ENCODE measurements around the gene NFIX.
A peak's percentile ranks its signal among the peaks of the same experiment; 100 is the strongest.

NFIX gene

GRCh38 chr19:13027557-13027956 is 32.3 kb downstream of the NFIX start:
- Mint-ChIP-seq H3K4me1 (peaks cover 27% of the 10 kb centered on the region), H3K36me3 (no peaks in the 10 kb centered on the region), H3K27ac (no peak overlapping the region), H3K4me3 (no peak overlapping the region), H3K9me3 (no peaks in the 10 kb centered on the region)
- ATAC-seq: no peak
- no peak for DNase-seq (ENCODE audit: low spot score in 2 of 2)

- peaks cover 26% of the 10 kb centered on the region for H3K4me1 Mint-ChIP-seq
Measured at GRCh38 chr19:13028027-13028426, 32.8 kb downstream of the NFIX start.

GRCh38 chr19:13029301-13029880 is 34.1 kb downstream of the NFIX start:
- Mint-ChIP-seq H3K4me3 (no peak overlapping the region), H3K9me3 (no peaks in the 10 kb centered on the region), H3K4me1 (peaks cover 25% of the 10 kb centered on the region), H3K36me3 (no peaks in the 10 kb centered on the region), H3K27ac (no peak overlapping the region)
- DNase-seq (ENCODE audit: low spot score in 2 of 2) (no peak), ATAC-seq (no peak)

More at GRCh38 chr19:13028027-13028426, 32.8 kb downstream of the NFIX start:
- no peaks in the 10 kb centered on the region for H3K9me3 Mint-ChIP-seq
- H3K4me3 Mint-ChIP-seq: no peak overlapping the region
- DNase-seq (ENCODE audit: low spot score in 2 of 2) (no peak), ATAC-seq (no peak)
- H3K27ac Mint-ChIP-seq: no peak overlapping the region
- H3K36me3 Mint-ChIP-seq: no peaks in the 10 kb centered on the region

GRCh38 chr19:13029893-13030292 is 34.6 kb downstream of the NFIX start:
- Mint-ChIP-seq H3K4me3 (no peak overlapping the region), H3K4me1 (peaks cover 20% of the 10 kb centered on the region), H3K9me3 (no peaks in the 10 kb centered on the region), H3K27ac (no peak overlapping the region), H3K36me3 (no peaks in the 10 kb centered on the region)
- DNase-seq (ENCODE audit: low spot score in 2 of 2) (no peak), ATAC-seq (no peak)

GRCh38 chr19:13031917-13032623 is 36.8 kb downstream of the NFIX start:
- Mint-ChIP-seq H3K4me3 (no peak overlapping the region), H3K27ac (no peak overlapping the region), H3K9me3 (no peaks in the 10 kb centered on the region), H3K4me1 (peaks cover 22% of the 10 kb centered on the region), H3K36me3 (no peaks in the 10 kb centered on the region)
- DNase-seq (ENCODE audit: low spot score in 2 of 2) (no peak), ATAC-seq (no peak)

- no peaks in the 10 kb centered on the region for H3K9me3 Mint-ChIP-seq
- H3K4me3 Mint-ChIP-seq: no peak overlapping the region
- peaks cover 28% of the 10 kb centered on the region for H3K4me1 Mint-ChIP-seq
- ATAC-seq (no peak), DNase-seq (ENCODE audit: low spot score in 2 of 2) (no peak)
- no peaks in the 10 kb centered on the region for H3K36me3 Mint-ChIP-seq
- H3K27ac Mint-ChIP-seq: no peak overlapping the region
Measured at GRCh38 chr19:13032837-13033236, 37.6 kb downstream of the NFIX start.

- Mint-ChIP-seq H3K27ac (no peak overlapping the region), H3K4me3 (no peak overlapping the region), H3K4me1 (peaks cover 28% of the 10 kb centered on the region), H3K36me3 (no peaks in the 10 kb centered on the region), H3K9me3 (no peaks in the 10 kb centered on the region)
- ATAC-seq (no peak), DNase-seq (ENCODE audit: low spot score in 2 of 2) (no peak)
Measured at GRCh38 chr19:13033244-13033643, 38.0 kb downstream of the NFIX start.

GRCh38 chr19:13033819-13034611 is 38.7 kb downstream of the NFIX start:
- H3K4me1 Mint-ChIP-seq: peaks cover 28% of the 10 kb centered on the region
- H3K9me3 Mint-ChIP-seq: no peaks in the 10 kb centered on the region
- peak; percentile 83 for ATAC-seq
- DNase-seq (ENCODE audit: low spot score in 2 of 2): peak; percentile 45 to 82
- H3K36me3 Mint-ChIP-seq: no peaks in the 10 kb centered on the region
- no peak overlapping the region for H3K27ac Mint-ChIP-seq
- no peak overlapping the region for H3K4me3 Mint-ChIP-seq

- Mint-ChIP-seq H3K4me3 (no peak overlapping the region), H3K9me3 (no peaks in the 10 kb centered on the region), H3K36me3 (no peaks in the 10 kb centered on the region), H3K27ac (no peak overlapping the region), H3K4me1 (peaks cover 28% of the 10 kb centered on the region)
- no peak for DNase-seq (ENCODE audit: low spot score in 2 of 2)
- ATAC-seq: no peak
Measured at GRCh38 chr19:13034636-13035035, 39.4 kb downstream of the NFIX start.

- DNase-seq (ENCODE audit: low spot score in 2 of 2) (no peak), ATAC-seq (no peak)
- Mint-ChIP-seq H3K4me1 (peaks cover 28% of the 10 kb centered on the region), H3K9me3 (no peaks in the 10 kb centered on the region), H3K36me3 (no peaks in the 10 kb centered on the region), H3K4me3 (no peak overlapping the region), H3K27ac (no peak overlapping the region)
Measured at GRCh38 chr19:13035820-13036365, 40.6 kb downstream of the NFIX start.

GRCh38 chr19:13036366-13036976 is 41.2 kb downstream of the NFIX start:
- ATAC-seq (no peak), DNase-seq (ENCODE audit: low spot score in 2 of 2) (no peak)
- no peaks in the 10 kb centered on the region for H3K36me3 Mint-ChIP-seq
- H3K4me3 Mint-ChIP-seq: no peak overlapping the region
- H3K9me3 Mint-ChIP-seq: no peaks in the 10 kb centered on the region
- H3K4me1 Mint-ChIP-seq: peaks cover 28% of the 10 kb centered on the region
- H3K27ac Mint-ChIP-seq: no peak overlapping the region

GRCh38 chr19:13037161-13037560 is 41.9 kb downstream of the NFIX start:
- ATAC-seq: peak; percentile 76
- Mint-ChIP-seq H3K4me1 (peaks cover 28% of the 10 kb centered on the region), H3K36me3 (no peaks in the 10 kb centered on the region), H3K9me3 (no peaks in the 10 kb centered on the region), H3K4me3 (peak overlapping the region; percentile 7), H3K27ac (peak overlapping the region; percentile 21)
- no peak for DNase-seq (ENCODE audit: low spot score in 2 of 2)

GRCh38 chr19:13037731-13038130 is 42.5 kb downstream of the NFIX start:
- Mint-ChIP-seq H3K4me1 (peaks cover 29% of the 10 kb centered on the region), H3K36me3 (no peaks in the 10 kb centered on the region), H3K27ac (peak overlapping the region; percentile 21), H3K9me3 (no peaks in the 10 kb centered on the region), H3K4me3 (peak overlapping the region; percentile 7)
- ATAC-seq (no peak), DNase-seq (ENCODE audit: low spot score in 2 of 2) (no peak)

GRCh38 chr19:13038306-13039210 is 43.3 kb downstream of the NFIX start:
- Mint-ChIP-seq H3K27ac (no peak overlapping the region), H3K4me3 (no peak overlapping the region), H3K9me3 (no peaks in the 10 kb centered on the region), H3K36me3 (no peaks in the 10 kb centered on the region), H3K4me1 (peaks cover 34% of the 10 kb centered on the region)
- DNase-seq (ENCODE audit: low spot score in 2 of 2) (no peak), ATAC-seq (no peak)

All from stimulated activated effector memory CD8-positive, alpha-beta T cell treated with anti-CD3 and anti-CD28 coated beads, Interleukin-12 subunit alpha, Interleukin-12 subunit beta, amount 100 ng/mL, for 72 hours (primary cell).